ENCODE data around the gene PRKCZ.

Gene PRKCZ

GRCh38 chr1:2183937-2184334 is 133.7 kb downstream of the PRKCZ start:
- no peak overlapping the region for H3K4me2 ChIP-seq (ENCODE audit: insufficient read depth, low read length, poor library complexity, severe bottlenecking)
- no peak overlapping the region for H3K27ac ChIP-seq (replicated peaks; ENCODE audit: low read length)
- H3K36me3 ChIP-seq (replicated peaks in 1 of 2; ENCODE audit: control insufficient read depth in 2 of 2, insufficient read depth in 2 of 2, low read length in 2 of 2) = peaks cover 11 to 27% of the 10 kb centered on the region in 2 donors
- no peaks in the 10 kb centered on the region for H3K4me1 ChIP-seq (ENCODE audit: control insufficient read depth in 2 of 2, insufficient read depth in 1 of 2, low read depth in 1 of 2, low read length in 2 of 2)
- H3K23ac ChIP-seq (ENCODE audit: low read depth, low read length, poor library complexity) = peak overlapping the region; percentile 73
- WGBS, 2 donors (ENCODE audit: extremely low coverage in 2 of 2, insufficient read length in 2 of 2, insufficient replicate concordance in 1 of 2) = no CpG with 5 or more reads among the region's 15 CpGs
- H3K4ac ChIP-seq (ENCODE audit: low read length) = no peak overlapping the region
- H3K79me1 ChIP-seq (ENCODE audit: low read depth, low read length) = peaks cover 11% of the 10 kb centered on the region
- no peak for DNase-seq (ENCODE audit: low spot score)
- H3K27me3 ChIP-seq (ENCODE audit: control insufficient read depth in 3 of 3, insufficient read depth in 3 of 3, low read depth in 1 of 3, low read length in 3 of 3) = no peaks in the 10 kb centered on the region
- no peak overlapping the region for H2BK5ac ChIP-seq (ENCODE audit: low read length)
- peak overlapping the region; percentile 82 for H3K14ac ChIP-seq (ENCODE audit: low read length)
- peak overlapping the region; percentile 80 for H3K18ac ChIP-seq (ENCODE audit: low read length)
- no peak overlapping the region for H4K91ac ChIP-seq (ENCODE audit: low read depth, low read length, poor library complexity)
- H3K9ac ChIP-seq (ENCODE audit: low read depth, low read length, poor library complexity) = no peak overlapping the region
- no peak overlapping the region for H4K8ac ChIP-seq (ENCODE audit: low read depth, low read length)
- H3K9me3 ChIP-seq (replicated peaks in 1 of 2; ENCODE audit: control insufficient read depth in 2 of 2, insufficient read depth in 1 of 2, low read depth in 1 of 2, low read length in 2 of 2) = peaks cover 0 to 2% of the 10 kb centered on the region in 2 donors
- H2BK120ac ChIP-seq (ENCODE audit: low read depth, low read length) = no peak overlapping the region
- no peak overlapping the region for H2BK15ac ChIP-seq (ENCODE audit: low read length)
- H2AK5ac ChIP-seq (ENCODE audit: low read depth, low read length) = no peak overlapping the region
- H2BK12ac ChIP-seq (ENCODE audit: low read length) = no peak overlapping the region
- no peak overlapping the region for H3K4me3 ChIP-seq (ENCODE audit: low read length in 2 of 2)
- no peak overlapping the region for H2AFZ ChIP-seq (ENCODE audit: low read length)

- H4K91ac ChIP-seq (ENCODE audit: low read depth, low read length, poor library complexity) = no peak overlapping the region
Measured at GRCh38 chr1:2184531-2184930, 134.3 kb downstream of the PRKCZ start.

GRCh38 chr1:2184934-2185333 is 134.7 kb downstream of the PRKCZ start:
- Histone ChIP-seq H3K4me3 (ENCODE audit: low read length in 2 of 2) (no peak overlapping the region), H2BK12ac (ENCODE audit: low read length) (no peak overlapping the region), H3K9ac (ENCODE audit: low read depth, low read length, poor library complexity) (peak overlapping the region; percentile 30), H2AK5ac (ENCODE audit: low read depth, low read length) (no peak overlapping the region), H2BK15ac (ENCODE audit: low read length) (no peak overlapping the region), H2BK120ac (ENCODE audit: low read depth, low read length) (no peak overlapping the region), H2BK5ac (ENCODE audit: low read length) (no peak overlapping the region), H2AFZ (ENCODE audit: low read length) (no peak overlapping the region), H3K4me1 (ENCODE audit: control insufficient read depth in 2 of 2, insufficient read depth in 1 of 2, low read depth in 1 of 2, low read length in 2 of 2) (peaks cover 4 to 5% of the 10 kb centered on the region in 2 donors), H3K4ac (ENCODE audit: low read length) (no peak overlapping the region), H3K79me1 (ENCODE audit: low read depth, low read length) (peaks cover 13% of the 10 kb centered on the region), H3K9me3 (replicated peaks in 1 of 2; ENCODE audit: control insufficient read depth in 2 of 2, insufficient read depth in 1 of 2, low read depth in 1 of 2, low read length in 2 of 2) (peaks cover 0 to 2% of the 10 kb centered on the region in 2 donors), H3K18ac (ENCODE audit: low read length) (no peak overlapping the region), H3K23ac (ENCODE audit: low read depth, low read length, poor library complexity) (peak overlapping the region; percentile 89), H4K8ac (ENCODE audit: low read depth, low read length) (no peak overlapping the region), H4K91ac (ENCODE audit: low read depth, low read length, poor library complexity) (no peak overlapping the region), H3K27me3 (ENCODE audit: control insufficient read depth in 3 of 3, insufficient read depth in 3 of 3, low read depth in 1 of 3, low read length in 3 of 3) (no peaks in the 10 kb centered on the region), H3K14ac (ENCODE audit: low read length) (no peak overlapping the region), H3K4me2 (ENCODE audit: insufficient read depth, low read length, poor library complexity, severe bottlenecking) (no peak overlapping the region), H3K36me3 (replicated peaks in 1 of 2; ENCODE audit: control insufficient read depth in 2 of 2, insufficient read depth in 2 of 2, low read length in 2 of 2) (peaks cover 11 to 27% of the 10 kb centered on the region in 2 donors), H3K27ac (replicated peaks; ENCODE audit: low read length) (no peak overlapping the region)
- no peak for DNase-seq (ENCODE audit: low spot score)
- no CpG with 5 or more reads among the region's 33 CpGs for WGBS, 2 donors (ENCODE audit: extremely low coverage in 2 of 2, insufficient read length in 2 of 2, insufficient replicate concordance in 1 of 2)

More at GRCh38 chr1:2184531-2184930, 134.3 kb downstream of the PRKCZ start:
- no peak overlapping the region for H3K4me2 ChIP-seq (ENCODE audit: insufficient read depth, low read length, poor library complexity, severe bottlenecking)
- DNase-seq (ENCODE audit: low spot score) = no peak
- H4K8ac ChIP-seq (ENCODE audit: low read depth, low read length) = no peak overlapping the region
- H3K4me1 ChIP-seq (ENCODE audit: control insufficient read depth in 2 of 2, insufficient read depth in 1 of 2, low read depth in 1 of 2, low read length in 2 of 2) = peaks cover 0 to 1% of the 10 kb centered on the region in 2 donors
- no peak overlapping the region for H3K14ac ChIP-seq (ENCODE audit: low read length)
- no peak overlapping the region for H3K18ac ChIP-seq (ENCODE audit: low read length)
- no peak overlapping the region for H2BK15ac ChIP-seq (ENCODE audit: low read length)
- no peak overlapping the region for H2BK120ac ChIP-seq (ENCODE audit: low read depth, low read length)
- peaks cover 0 to 2% of the 10 kb centered on the region in 2 donors for H3K9me3 ChIP-seq (replicated peaks in 1 of 2; ENCODE audit: control insufficient read depth in 2 of 2, insufficient read depth in 1 of 2, low read depth in 1 of 2, low read length in 2 of 2)
- H3K9ac ChIP-seq (ENCODE audit: low read depth, low read length, poor library complexity) = no peak overlapping the region
- no peak overlapping the region for H2BK12ac ChIP-seq (ENCODE audit: low read length)
- no peak overlapping the region for H3K27ac ChIP-seq (replicated peaks; ENCODE audit: low read length)
- no peak overlapping the region for H3K4me3 ChIP-seq (ENCODE audit: low read length in 2 of 2)
- H3K36me3 ChIP-seq (replicated peaks in 1 of 2; ENCODE audit: control insufficient read depth in 2 of 2, insufficient read depth in 2 of 2, low read length in 2 of 2) = peaks cover 11 to 27% of the 10 kb centered on the region in 2 donors
- H2BK5ac ChIP-seq (ENCODE audit: low read length) = no peak overlapping the region
- no peaks in the 10 kb centered on the region for H3K27me3 ChIP-seq (ENCODE audit: control insufficient read depth in 3 of 3, insufficient read depth in 3 of 3, low read depth in 1 of 3, low read length in 3 of 3)
- H3K23ac ChIP-seq (ENCODE audit: low read depth, low read length, poor library complexity) = peak overlapping the region; percentile 89
- H2AFZ ChIP-seq (ENCODE audit: low read length) = no peak overlapping the region
- H3K4ac ChIP-seq (ENCODE audit: low read length) = no peak overlapping the region
- WGBS, 2 donors (ENCODE audit: extremely low coverage in 2 of 2, insufficient read length in 2 of 2, insufficient replicate concordance in 1 of 2) = no CpG with 5 or more reads among the region's 18 CpGs
- H3K79me1 ChIP-seq (ENCODE audit: low read depth, low read length) = peaks cover 11% of the 10 kb centered on the region
- no peak overlapping the region for H2AK5ac ChIP-seq (ENCODE audit: low read depth, low read length)

- no peaks in the 10 kb centered on the region for H3K27me3 ChIP-seq (ENCODE audit: control insufficient read depth in 3 of 3, insufficient read depth in 3 of 3, low read depth in 1 of 3, low read length in 3 of 3)
- H4K8ac ChIP-seq (ENCODE audit: low read depth, low read length) = no peak overlapping the region
- H3K4me1 ChIP-seq (ENCODE audit: control insufficient read depth in 2 of 2, insufficient read depth in 1 of 2, low read depth in 1 of 2, low read length in 2 of 2) = peaks cover 6 to 13% of the 10 kb centered on the region in 2 donors
- H4K91ac ChIP-seq (ENCODE audit: low read depth, low read length, poor library complexity) = no peak overlapping the region
- peak overlapping the region; percentile 75 for H2BK5ac ChIP-seq (ENCODE audit: low read length)
- H2AFZ ChIP-seq (ENCODE audit: low read length) = no peak overlapping the region
- peak overlapping the region; percentile 41 for H2BK12ac ChIP-seq (ENCODE audit: low read length)
- no peak overlapping the region for H3K4me3 ChIP-seq (ENCODE audit: low read length in 2 of 2)
- H3K23ac ChIP-seq (ENCODE audit: low read depth, low read length, poor library complexity) = peak overlapping the region; percentile 89
- H2BK15ac ChIP-seq (ENCODE audit: low read length) = no peak overlapping the region
- H2AK5ac ChIP-seq (ENCODE audit: low read depth, low read length) = no peak overlapping the region
- H2BK120ac ChIP-seq (ENCODE audit: low read depth, low read length) = no peak overlapping the region
- no peak overlapping the region for H3K18ac ChIP-seq (ENCODE audit: low read length)
- H3K4ac ChIP-seq (ENCODE audit: low read length) = no peak overlapping the region
- H3K36me3 ChIP-seq (replicated peaks in 1 of 2; ENCODE audit: control insufficient read depth in 2 of 2, insufficient read depth in 2 of 2, low read length in 2 of 2) = peaks cover 14 to 20% of the 10 kb centered on the region in 2 donors
- H3K4me2 ChIP-seq (ENCODE audit: insufficient read depth, low read length, poor library complexity, severe bottlenecking) = no peak overlapping the region
- no peaks in the 10 kb centered on the region for H3K9me3 ChIP-seq (replicated peaks in 1 of 2; ENCODE audit: control insufficient read depth in 2 of 2, insufficient read depth in 1 of 2, low read depth in 1 of 2, low read length in 2 of 2)
- no peak overlapping the region for H3K27ac ChIP-seq (replicated peaks; ENCODE audit: low read length)
- WGBS, 2 donors (ENCODE audit: extremely low coverage in 2 of 2, insufficient read length in 2 of 2, insufficient replicate concordance in 1 of 2) = no CpG with 5 or more reads among the region's 38 CpGs
- H3K9ac ChIP-seq (ENCODE audit: low read depth, low read length, poor library complexity) = no peak overlapping the region
- DNase-seq (ENCODE audit: low spot score) = no peak
- H3K14ac ChIP-seq (ENCODE audit: low read length) = no peak overlapping the region
- H3K79me1 ChIP-seq (ENCODE audit: low read depth, low read length) = peaks cover 15% of the 10 kb centered on the region
Measured at GRCh38 chr1:2185880-2186855, 136.0 kb downstream of the PRKCZ start.

All from neuronal stem cell (in vitro differentiated cells).